Ascending aorta (tissue), 2 donors: ENCODE data around the gene ZER1. TPM values are rescaled to one million over a fixed set of nuclear protein-coding genes. Genes with fewer than 3 reads are reported as not detected.
A peak's percentile ranks its signal among the peaks of the same experiment; 100 is the strongest.

Experiments
- DNase-seq, 2 donors: peaks; one replicate each; pipeline ENCODE4 v3.0.0-alpha.2; 2019; ENCODE audit warnings: low spot score in 2 of 2
- H3K27ac ChIP-seq, 2 donors: fragments of 200-600 bp; sonication (generic); one replicate each; pipeline ENCODE4 v1.5.1; 2016 to 2017; ENCODE audit warnings: mild to moderate bottlenecking in 1 of 2
- H3K27me3 ChIP-seq: fragments of 200-600 bp; sonication (generic); one replicate; pipeline ENCODE4 v1.5.1; 2017
- H3K36me3 ChIP-seq, 2 donors: fragments of 200-600 bp; sonication (generic); one replicate each; pipeline ENCODE4 v1.5.1; 2016
- H3K4me1 ChIP-seq, 2 donors: fragments of 200-600 bp; sonication (generic); one replicate each; pipeline ENCODE4 v1.5.1; 2016 to 2017; ENCODE audit warnings: mild to moderate bottlenecking in 1 of 2
- H3K4me3 ChIP-seq, 2 donors: fragments of 200-600 bp; sonication (generic); one replicate each; pipeline ENCODE4 v1.5.1; 2016 to 2017; ENCODE audit warnings: mild to moderate bottlenecking in 1 of 2
- H3K9me3 ChIP-seq, 2 donors: fragments of 200-600 bp; sonication (generic); one replicate each; pipeline ENCODE4 v1.5.1; 2016
- CTCF ChIP-seq, 3 experiments: fragments of 200-600 bp in 2 of 3; fragments of 450-650 bp in 1 of 3; sonication (generic) in 2 of 3; IDR thresholded peaks; one replicate each; pipeline ENCODE4 v1.5.1; 2016 to 2019; ENCODE audit warnings: antibody characterized with exemption in 3 of 3, mild to moderate bottlenecking in 1 of 3, moderate library complexity in 1 of 3
- intact Hi-C: fragments of 100-400 bp; cut with DNase I; formaldehyde crosslinking; loops from one replicate; pipeline ENCODE4 v1.15.1; 2023
- total RNA-seq: library from RNA; depleted of rRNA; stranded (reverse); fragments of >200 nt; gene quantifications from one replicate; pipeline ENCODE4 v1.1.0, GENCODE V29; 2016

ZER1 gene
- total RNA-seq, 1 donor from 2014 or later = 55.5 TPM

GRCh38 chr9:128706671-128707381, 64.9 kb downstream of the ZER1 start:
- Histone ChIP-seq H3K27me3 (no peaks in the 10 kb centered on the region), H3K27ac (no peak overlapping the region), H3K36me3 (no peaks in the 10 kb centered on the region), H3K4me1 (peaks cover 0 to 8% of the 10 kb centered on the region in 2 donors), H3K9me3 (no peaks in the 10 kb centered on the region), H3K4me3 (no peak overlapping the region)
- no peak for TF ChIP-seq CTCF (IDR thresholded peaks at IDR 0.05)
- DNase-seq = no peak
- intact Hi-C loops = no loop called here

GRCh38 chr9:128706045-128706444, 65.7 kb downstream of the ZER1 start:
- intact Hi-C loops = no loop called here

DNA sequence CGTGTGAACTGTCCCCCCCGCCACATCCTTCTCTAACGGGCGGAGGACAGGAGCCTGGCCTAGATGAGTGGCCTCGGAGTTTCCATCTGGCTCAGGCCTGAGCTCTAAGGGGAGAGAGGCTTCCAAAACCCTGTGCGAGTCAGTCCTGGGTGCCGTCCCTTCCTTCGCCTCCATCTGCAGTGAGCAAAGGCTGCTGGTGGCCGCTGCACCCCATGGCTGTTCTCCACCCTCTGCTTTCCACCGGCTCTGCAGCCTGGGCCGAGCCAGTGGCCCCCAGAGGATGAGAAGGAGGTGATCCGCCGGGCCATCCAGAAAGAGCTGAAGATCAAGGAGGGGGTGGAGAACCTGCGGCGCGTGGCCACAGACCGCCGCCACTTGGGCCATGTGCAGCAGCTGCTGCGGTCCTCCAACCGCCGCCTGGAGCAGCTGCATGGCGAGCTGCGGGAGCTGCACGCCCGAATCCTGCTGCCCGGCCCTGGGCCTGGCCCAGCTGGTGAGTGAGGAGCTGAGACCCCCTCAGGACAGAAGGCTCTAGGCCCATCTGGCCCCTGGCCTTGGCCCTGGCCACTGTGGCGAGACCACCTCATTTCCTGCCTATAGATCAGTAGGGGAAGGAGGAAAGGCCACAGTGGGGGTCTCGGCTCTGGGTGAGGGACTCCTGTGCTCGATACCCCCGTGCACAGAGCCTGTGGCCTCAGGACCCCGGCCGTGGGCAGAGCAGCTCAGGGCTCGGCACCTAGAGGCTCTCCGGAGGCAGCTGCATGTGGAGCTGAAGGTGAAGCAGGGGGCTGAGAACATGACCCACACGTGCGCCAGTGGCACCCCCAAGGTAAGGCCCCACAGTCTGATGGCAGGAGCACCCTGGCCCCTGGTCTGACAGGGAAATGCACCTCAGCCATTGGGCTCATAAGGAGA, 66.4 kb downstream of the ZER1 start:
- H3K36me3 ChIP-seq = no peaks in the 10 kb centered on the region
- no peak for TF ChIP-seq CTCF (IDR thresholded peaks at IDR 0.05)
- intact Hi-C loops = no loop called here
- H3K4me3 ChIP-seq = no peak overlapping the region
- DNase-seq = no peak
- no peak overlapping the region for H3K27ac ChIP-seq
- H3K9me3 ChIP-seq = no peaks in the 10 kb centered on the region
- H3K4me1 ChIP-seq = peaks cover 0 to 8% of the 10 kb centered on the region in 2 donors
- H3K27me3 ChIP-seq = no peaks in the 10 kb centered on the region

More at GRCh38 chr9:128706045-128706444, 65.7 kb downstream of the ZER1 start:
- Histone ChIP-seq H3K4me3 (no peak overlapping the region), H3K4me1 (peaks cover 0 to 8% of the 10 kb centered on the region in 2 donors), H3K9me3 (no peaks in the 10 kb centered on the region), H3K27ac (no peak overlapping the region), H3K36me3 (no peaks in the 10 kb centered on the region), H3K27me3 (no peaks in the 10 kb centered on the region)
- DNase-seq = no peak
- TF ChIP-seq CTCF (IDR thresholded peaks at IDR 0.05) = no peak

DNA sequence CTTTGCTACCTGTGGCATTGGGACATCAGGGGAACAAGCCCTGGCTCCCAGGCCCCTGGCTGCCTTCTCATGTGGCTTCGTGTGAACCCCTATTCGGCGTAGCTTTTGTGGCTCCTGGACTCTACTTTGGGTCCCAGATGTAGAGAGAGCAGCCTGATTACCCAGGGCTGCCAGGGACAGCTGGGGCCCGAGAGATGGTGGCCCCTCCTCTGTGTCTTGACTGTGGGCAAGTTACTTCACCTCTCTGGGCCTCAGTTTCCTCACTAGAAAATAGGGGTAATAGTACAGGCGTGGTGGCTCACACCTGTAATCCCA, 67.4 kb downstream of the ZER1 start:
- no peak for TF ChIP-seq CTCF (IDR thresholded peaks at IDR 0.05)
- no peak for DNase-seq
- no peaks in the 10 kb centered on the region for H3K27me3 ChIP-seq
- H3K4me1 ChIP-seq = peaks cover 0 to 8% of the 10 kb centered on the region in 2 donors
- no peaks in the 10 kb centered on the region for H3K9me3 ChIP-seq
- intact Hi-C loops = no loop called here
- peak overlapping the region; percentile 23 to 73 for H3K27ac ChIP-seq
- no peak overlapping the region for H3K4me3 ChIP-seq
- H3K36me3 ChIP-seq = no peaks in the 10 kb centered on the region

DNA sequence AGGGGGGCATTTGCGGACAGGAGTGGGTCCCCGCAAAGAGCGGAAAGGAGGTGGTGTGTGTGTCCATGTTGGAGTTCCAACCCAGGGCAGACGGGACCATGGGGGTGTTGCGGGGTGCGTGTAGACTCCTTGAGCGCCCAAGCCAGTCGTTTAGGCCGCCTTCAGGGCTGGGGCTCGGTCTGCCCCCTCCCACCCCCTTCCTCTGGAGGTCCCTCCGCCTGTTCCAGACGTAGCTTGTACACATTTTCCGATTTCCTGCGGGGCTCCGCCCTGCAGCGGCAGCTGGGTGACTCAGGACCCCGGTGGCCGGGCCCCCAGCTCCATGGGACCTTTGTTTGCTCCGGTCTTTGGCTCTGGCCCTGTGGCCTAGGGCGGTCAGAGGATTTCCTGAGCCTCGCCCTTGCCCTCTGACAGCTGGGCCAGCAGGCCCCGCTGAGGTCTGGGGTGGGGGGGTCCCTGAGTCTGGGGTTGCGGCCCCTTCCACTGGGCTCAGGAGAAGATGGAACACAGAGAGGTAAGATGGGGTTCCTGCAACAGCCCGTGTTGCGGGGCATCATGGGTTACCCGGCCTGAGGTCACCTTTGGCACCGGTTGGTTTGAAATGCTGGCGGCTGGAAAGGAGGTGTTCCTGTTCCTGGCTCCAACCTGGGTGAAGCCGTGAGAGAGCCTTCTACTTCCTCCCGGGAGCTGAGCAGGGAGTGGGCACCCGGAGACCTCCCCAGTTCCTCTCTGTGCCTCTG, 67.9 kb downstream of the ZER1 start:
- Histone ChIP-seq H3K36me3 (no peaks in the 10 kb centered on the region), H3K9me3 (no peaks in the 10 kb centered on the region), H3K4me3 (peak overlapping the region in 1 of 2 donors; percentile 94), H3K27ac (peak overlapping the region; percentile 49 to 73), H3K27me3 (no peaks in the 10 kb centered on the region), H3K4me1 (peaks cover 0 to 8% of the 10 kb centered on the region in 2 donors)
- no peak for DNase-seq
- intact Hi-C loops = no loop called here
- no peak for TF ChIP-seq CTCF (IDR thresholded peaks at IDR 0.05)
